D341Med (cell line): ENCODE results near the gene DENND1A.
"Not testable (repeated sequence)": the region's sequence is repeated elsewhere in the genome, so short reads cannot be mapped to it uniquely, and the experiment has no call there.

Source experiments
- DNase-seq: peaks from one replicate; pipeline ENCODE4 v3.0.0; 2012; ENCODE audit warnings: low spot score

Gene DENND1A

GRCh38 chr9:123914517-123915196 is 15.3 kb downstream of the DENND1A start:
- DNase-seq = no peak

- DNase-seq = no peak
Measured at GRCh38 chr9:123912167-123912897, 17.6 kb downstream of the DENND1A start.

- DNase-seq = no peak
Measured at GRCh38 chr9:123911024-123911423, 18.9 kb downstream of the DENND1A start.

GRCh38 chr9:123909192-123909591 is 20.7 kb downstream of the DENND1A start:
- DNase-seq = not testable (repeated sequence)

GRCh38 chr9:123903550-123903949 is 26.4 kb downstream of the DENND1A start:
- DNase-seq = not testable (repeated sequence)

GRCh38 chr9:123894822-123895221 is 35.1 kb downstream of the DENND1A start:
- DNase-seq = no peak

- no peak for DNase-seq
Measured at GRCh38 chr9:123893831-123894460, 36.0 kb downstream of the DENND1A start.

GRCh38 chr9:123893115-123893514 is 36.8 kb downstream of the DENND1A start:
- DNase-seq = no peak

GRCh38 chr9:123887837-123888236 is 42.1 kb downstream of the DENND1A start:
- no peak for DNase-seq

GRCh38 chr9:123885834-123886233 is 44.1 kb downstream of the DENND1A start:
- not testable (repeated sequence) for DNase-seq

- DNase-seq = no peak
Measured at GRCh38 chr9:123883634-123884033, 46.3 kb downstream of the DENND1A start.

GRCh38 chr9:123881604-123882003 is 48.3 kb downstream of the DENND1A start:
- no peak for DNase-seq

- DNase-seq = no peak
Measured at GRCh38 chr9:123880420-123880819, 49.5 kb downstream of the DENND1A start.

- no peak for DNase-seq
Measured at GRCh38 chr9:123876750-123877149, 53.2 kb downstream of the DENND1A start.

- no peak for DNase-seq
Measured at GRCh38 chr9:123872710-123873109, 57.2 kb downstream of the DENND1A start.

- no peak for DNase-seq
Measured at GRCh38 chr9:123871781-123872180, 58.1 kb downstream of the DENND1A start.

- DNase-seq = no peak
Measured at GRCh38 chr9:123868002-123868401, 61.9 kb downstream of the DENND1A start.

GRCh38 chr9:123867034-123867433 is 62.9 kb downstream of the DENND1A start:
- no peak for DNase-seq

GRCh38 chr9:123866497-123866896 is 63.4 kb downstream of the DENND1A start:
- DNase-seq = no peak

- DNase-seq = no peak
Measured at GRCh38 chr9:123865226-123866000, 64.5 kb downstream of the DENND1A start.

- no peak for DNase-seq
Measured at GRCh38 chr9:123864251-123864650, 65.7 kb downstream of the DENND1A start.

GRCh38 chr9:123863164-123863855 is 66.6 kb downstream of the DENND1A start:
- DNase-seq = no peak
